Esophagus mucosa (tissue), 1 donor: Measurements from ENCODE around the gene SLC52A1. TPM values are rescaled to one million over a fixed set of nuclear protein-coding genes. Genes with fewer than 3 reads are reported as not detected.
"Not testable (repeated sequence)": the region's sequence is repeated elsewhere in the genome, so short reads cannot be mapped to it uniquely, and the experiment has no call there.

Source experiments
- ATAC-seq: fragments of 200-7000 bp; cut with Tn5 transposase; one replicate; pipeline ENCODE4 v1.9.1; 2020
- total RNA-seq: library from RNA; stranded (reverse); gene quantifications from one replicate; pipeline ENCODE4 v1.2.4, GENCODE V29; 2023
- donor health status: DM: yes; HTN: yes; CAD: no.

Gene SLC52A1
- 0.68 TPM for total RNA-seq

DNA sequence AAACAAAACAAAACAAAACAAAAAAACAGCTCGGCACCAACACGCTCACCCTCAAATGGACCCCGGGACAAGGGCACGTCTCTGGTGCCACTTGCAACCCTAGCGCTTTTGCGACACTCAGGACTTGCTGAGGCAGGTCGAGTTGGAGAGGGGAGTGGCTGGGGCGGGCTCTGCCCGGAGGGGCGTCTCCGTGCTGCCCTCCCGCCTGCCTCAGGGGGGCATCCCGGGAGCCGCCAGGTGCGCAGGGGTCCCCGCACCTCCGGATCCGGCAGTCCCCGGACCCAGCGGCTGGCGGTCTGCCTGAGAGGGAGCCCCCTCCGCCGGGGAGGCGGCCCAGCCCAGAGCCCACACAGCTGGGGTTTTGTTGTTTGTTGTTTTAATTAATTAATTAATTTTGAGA is at the start of gene SLC52A1:
TSS of gene SLC52A1 (minus strand) at position 112 of the 400 bp plus-strand sequence. CDS start 820 bp downstream, outside the sequence.
- peak; percentile 55 for ATAC-seq

DNA sequence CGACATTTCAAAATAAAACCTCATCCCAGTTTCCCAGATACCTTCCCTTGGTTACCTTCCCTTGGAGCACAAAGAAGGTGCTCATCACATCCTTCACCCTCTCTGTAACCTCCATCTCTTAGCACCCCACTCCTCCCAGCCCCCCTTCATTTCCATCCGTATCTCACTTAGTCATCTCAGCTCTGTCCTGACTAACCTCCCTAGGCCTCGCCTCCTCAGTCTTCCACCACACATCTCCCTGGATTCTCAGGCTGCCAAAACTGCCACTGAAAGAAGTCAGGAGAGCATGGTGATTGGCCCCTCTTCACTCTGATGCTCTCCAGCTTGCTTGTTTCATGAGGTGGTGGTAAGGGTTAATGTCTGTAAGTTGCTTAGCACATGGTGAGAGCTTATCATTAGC is 45.4 kb upstream of the SLC52A1 start:
- ATAC-seq = no peak

DNA sequence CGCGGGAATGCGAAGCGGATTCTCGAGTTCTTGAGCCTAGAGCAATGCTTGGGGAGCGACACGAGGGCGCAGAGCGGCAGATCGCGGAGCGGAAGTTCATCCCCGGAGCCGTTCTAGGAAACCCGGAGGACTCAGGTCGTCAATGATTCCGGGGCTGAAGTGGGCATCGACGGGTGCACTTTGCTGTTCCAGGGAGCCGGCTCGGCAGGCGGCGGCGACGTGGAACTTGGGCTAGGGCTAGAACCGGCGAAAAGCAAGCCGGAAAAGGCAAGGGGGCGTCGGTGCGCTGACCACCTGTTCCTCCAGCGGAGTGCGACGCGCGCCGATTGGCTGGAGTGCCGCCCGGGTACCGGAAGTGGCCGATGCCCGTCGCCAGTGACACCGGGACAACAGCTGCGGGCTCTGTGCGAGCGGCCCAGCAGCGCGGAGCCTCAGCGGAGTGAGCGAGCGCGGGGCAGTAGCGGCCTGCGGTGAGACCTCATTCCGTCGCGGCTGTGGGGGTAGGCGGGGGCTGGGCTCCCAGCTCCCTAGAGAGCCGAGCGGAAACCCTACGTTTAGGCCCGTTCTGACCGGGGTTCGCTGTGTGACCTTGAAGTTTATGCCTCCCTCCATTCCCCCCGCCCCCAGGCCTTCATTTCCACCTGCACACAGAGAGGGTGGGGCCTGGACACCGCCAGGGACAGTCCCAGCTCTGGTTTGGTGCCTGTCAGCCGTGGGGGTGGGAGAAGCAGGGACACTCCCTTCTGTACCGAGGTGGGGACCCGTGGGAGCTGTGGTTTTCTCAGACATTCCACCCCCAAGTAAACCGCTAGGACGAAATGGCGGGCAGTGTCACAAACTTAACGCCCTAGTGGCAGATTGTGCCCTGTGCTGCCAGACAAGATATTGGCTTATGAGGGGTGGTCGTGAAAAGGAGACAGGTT is 43.1 kb upstream of the SLC52A1 start, which contains the start of gene ZFP3:
TSS of gene ZFP3 (plus strand) at position 362 of the 923 bp plus-strand sequence. CDS start 13,038 bp downstream, outside the sequence.
- ATAC-seq = peak; percentile 92

DNA sequence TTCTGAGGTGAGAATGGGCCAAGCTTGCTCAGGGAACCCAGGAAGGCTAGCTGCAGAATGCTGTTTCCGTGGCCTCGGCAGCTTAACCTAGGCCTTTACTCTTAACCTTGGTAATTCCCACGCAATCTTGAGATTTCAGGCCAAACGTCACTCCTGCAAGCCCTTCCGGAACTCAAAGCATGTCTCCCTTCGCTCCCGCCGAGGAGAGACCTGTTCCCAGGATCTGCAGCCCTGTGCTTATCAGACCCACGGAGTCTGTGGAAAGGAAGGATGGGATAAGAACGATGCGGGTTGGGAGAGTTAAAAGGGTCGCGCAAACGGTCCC is 42.5 kb upstream of the SLC52A1 start:
- no peak for ATAC-seq

DNA sequence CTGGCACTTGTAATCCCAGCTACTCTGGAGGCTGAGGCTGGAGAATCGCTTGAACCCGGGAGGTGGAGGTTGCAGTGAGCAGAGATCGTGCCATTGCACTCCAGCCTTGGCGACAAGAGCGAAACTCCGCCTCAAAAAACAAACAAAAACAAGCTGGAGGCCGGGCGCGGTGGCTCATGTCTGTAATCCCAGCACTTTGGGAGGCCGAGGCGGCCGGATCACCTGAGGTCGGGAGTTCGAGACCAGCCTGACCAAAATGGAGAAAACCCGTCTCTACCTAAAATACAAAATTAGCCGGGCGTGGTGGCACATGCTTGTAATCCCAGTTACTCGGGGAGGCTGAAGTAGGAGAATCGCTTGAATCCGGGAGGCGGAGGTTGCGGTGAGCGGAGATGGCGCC is 42.0 kb upstream of the SLC52A1 start:
- not testable (repeated sequence) for ATAC-seq

DNA sequence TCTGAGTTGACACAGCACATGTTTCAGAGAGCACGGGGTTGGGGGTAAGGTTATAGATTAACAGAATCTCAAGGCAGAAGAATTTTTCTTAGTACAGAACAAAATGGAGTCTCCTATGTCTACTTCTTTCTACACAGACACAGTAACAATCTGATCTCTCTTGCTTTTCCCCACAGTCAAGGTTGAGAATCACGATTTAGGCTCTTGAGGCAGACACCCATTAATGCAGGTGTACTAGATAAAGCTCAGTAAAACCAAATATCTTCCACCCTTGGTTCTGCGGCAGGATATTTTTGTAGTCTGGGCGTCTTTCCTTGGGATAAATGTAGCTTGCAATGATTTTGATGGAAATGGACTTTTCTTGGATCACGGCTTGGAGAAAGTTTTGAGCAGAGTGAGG is 40.2 kb upstream of the SLC52A1 start:
- not testable (repeated sequence) for ATAC-seq

DNA sequence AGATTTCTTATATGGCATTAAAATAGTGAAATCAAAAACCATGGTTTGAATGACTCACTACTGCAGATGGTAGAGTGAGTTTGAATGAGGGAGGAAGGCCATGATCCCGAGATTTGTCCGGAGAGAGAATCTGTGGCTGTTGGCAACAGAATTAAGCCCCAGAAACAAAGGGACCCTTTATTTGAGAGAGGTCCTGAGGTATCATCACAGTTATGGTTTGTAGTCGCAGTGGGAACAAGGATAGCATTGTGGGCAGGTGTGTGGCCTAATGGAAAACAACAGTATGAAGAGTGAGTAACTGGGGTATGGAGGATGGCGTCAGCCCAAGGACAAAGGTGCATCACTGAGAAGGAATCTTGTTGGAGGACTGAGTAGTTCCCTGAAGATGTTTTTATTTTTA is 34.5 kb upstream of the SLC52A1 start:
- ATAC-seq = no peak

DNA sequence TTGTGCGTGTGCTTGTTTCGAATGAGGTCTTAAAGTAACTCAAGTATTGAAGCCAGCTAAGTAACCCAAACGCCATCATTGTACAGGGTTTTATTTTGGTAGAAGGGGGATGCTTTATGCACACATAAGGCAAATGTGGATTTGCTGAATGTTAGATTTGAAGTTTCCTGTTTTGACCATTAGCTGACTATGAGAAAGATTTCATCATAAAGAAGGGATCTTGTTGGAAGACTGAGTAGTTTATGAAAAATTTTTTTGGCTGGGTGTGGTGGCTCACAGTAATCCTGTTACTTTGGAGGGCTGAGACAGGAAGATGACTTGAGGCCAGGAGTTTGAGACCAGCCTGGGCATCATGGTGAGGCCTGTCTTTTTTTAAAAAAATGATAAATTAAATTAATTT is 33.0 kb upstream of the SLC52A1 start:
- no peak for ATAC-seq

DNA sequence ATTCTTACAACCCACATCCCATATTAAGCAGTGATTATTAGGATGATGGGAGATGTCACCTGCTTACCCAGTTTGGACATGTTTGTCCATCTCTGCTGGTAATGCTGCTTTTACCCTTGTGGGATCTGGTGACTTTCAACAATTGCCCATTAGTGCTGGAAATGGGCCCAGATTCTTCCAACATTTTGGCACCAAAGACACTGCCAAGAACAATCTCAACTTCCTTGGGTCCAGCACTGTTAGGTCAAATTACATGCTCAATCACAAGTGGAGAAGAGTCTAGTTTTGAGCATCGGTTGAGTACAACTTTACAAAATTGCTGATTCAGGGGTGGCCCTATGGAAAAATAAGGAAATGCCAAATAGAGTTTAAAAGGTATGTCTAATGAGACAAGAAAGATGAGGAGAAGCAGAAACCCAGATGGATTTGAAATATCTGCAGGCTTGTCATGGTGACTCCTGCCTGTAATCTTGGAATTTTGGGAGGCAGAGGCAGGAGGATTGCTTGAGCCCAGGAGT is 30.1 kb upstream of the SLC52A1 start:
- no peak for ATAC-seq

DNA sequence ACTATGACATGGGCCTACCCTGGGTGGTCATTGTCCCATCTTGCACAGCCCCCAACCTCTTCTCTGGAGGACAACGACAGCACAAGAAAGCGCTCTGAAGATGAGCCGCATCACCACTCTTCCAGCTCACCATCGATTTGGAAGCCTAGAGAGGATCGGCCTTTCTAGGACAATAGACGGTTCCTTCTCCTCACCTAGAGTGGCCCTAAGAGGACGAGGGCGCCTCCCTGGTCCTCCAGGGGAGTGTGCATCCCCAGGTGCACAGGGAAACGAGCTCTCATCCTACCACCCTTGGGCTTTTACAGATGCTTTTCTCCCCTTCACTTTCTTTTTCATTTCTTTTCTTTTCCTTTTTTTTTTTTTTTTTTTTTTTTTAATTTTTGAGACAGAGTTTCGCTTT is 20.3 kb upstream of the SLC52A1 start:
- no peak for ATAC-seq

DNA sequence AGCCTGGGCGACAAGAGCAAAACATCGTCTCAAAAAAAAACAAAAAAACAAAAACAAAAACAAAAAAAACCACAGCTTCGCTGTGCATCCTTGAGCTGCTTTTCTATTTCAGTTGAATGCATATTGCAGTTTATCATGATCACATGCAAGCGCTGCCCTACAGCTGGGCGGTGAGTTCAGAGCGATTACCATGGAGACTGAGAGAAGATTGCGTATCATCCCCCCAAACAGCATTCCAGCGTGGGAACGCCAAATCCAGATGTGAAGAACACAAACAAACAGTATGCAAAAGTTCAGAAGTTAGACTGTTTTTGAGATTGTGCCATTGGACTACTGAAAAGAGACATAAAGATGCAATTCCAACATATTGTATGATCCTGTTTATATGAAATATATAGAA is 15.1 kb upstream of the SLC52A1 start:
- no peak for ATAC-seq

DNA sequence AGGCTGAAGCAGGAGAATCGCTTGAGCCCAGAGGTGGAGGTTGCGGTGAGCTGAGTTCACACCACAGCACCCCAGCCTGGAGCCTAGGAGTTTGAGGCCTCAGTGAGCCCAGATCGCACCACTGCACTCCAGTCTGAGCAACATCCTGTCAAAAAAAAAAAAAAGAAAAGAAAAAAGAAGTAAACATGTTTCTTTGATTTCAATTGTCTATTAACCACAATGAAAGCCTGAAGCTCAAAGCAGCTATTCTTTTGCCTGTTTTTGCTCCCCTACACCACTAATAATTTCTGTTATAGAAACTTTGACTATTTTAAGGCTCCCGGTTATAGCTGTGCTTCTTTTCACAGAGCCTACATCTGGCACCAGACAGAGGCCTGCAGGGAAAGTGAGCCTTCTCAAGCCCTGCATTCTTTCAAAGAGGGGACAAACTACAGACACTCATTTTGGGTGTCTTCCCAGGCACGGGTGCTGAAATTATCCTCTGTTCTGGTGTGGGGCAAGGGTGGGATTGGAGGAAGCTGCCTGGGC is 14.2 kb upstream of the SLC52A1 start:
- ATAC-seq = peak; percentile 60

DNA sequence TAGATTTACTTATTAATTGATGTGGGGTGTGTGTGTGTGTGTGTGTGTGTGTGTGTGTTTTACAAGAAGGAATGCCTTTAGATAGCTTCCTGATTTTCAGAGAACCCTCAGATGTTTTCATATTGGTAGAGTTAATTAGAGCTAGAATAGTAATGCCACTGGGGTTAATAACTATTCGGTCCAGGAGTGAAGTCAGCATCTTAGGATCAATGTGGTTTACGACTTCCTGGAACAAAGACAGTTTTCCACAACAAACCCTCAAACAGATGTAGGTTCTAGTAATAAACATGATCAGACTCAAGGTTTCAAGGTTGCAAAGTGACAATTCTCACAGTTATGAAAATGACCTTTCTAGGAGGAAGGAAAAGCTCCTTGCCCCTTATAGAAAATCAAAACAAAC is 12.2 kb upstream of the SLC52A1 start:
- ATAC-seq = no peak

DNA sequence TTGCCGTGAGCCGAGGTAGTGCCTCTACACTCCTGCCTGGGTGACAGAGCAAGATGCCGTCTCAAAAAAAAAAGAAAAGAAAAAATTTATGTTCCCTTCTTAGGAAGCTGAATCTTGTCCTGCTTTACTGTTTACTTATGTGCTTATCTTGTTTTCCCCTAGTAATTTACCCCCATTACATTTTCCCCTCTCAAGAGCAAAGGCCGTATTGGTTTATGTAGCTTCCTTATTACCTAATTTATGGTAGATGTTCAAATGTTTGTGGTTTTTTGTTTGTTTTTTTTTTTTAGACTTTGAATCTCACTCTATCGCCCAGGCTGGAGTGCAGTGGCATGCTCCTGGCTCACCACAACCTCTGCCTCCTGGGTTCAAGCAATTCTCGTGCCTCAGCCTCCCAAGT is 10.3 kb upstream of the SLC52A1 start:
- no peak for ATAC-seq

DNA sequence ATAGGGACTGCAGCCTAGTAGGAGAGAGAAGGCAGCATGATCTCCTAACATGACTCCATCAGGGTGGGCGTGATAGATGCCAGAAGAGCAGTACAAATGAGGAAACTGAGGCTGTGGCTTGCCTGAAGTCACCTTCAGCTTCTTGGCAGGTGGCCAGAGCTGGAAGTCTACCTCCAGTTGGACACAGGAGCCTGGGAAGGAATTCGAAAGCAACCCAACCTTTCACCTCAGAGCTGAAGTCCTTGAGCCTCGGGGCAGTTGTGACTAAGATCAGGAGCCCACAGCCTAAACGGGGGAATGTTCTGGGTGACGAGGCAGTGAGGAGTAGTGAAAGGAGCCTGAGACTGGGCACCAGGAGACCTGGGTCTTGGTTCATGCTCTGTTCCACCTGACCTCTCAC is 9.4 kb upstream of the SLC52A1 start:
- no peak for ATAC-seq

DNA sequence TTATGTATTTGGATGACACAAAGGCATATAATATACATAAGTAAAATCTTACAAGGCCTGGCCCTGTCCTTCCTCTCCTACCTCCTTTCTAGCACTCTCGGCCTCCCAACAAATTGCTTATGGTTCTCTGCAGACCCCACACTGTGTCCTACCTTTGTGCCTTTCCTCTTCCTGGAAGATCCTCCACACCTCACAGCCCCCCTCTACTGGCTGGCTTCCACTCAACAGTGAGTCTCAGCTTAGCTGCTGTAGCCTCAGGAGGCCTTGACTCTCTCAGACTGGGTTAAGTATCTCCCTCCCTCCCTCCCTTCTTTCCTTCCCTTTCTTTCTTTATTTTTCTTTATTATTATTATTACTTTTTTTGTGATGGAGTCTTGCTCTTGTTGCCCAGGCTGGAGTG is 8.3 kb upstream of the SLC52A1 start:
- no peak for ATAC-seq

DNA sequence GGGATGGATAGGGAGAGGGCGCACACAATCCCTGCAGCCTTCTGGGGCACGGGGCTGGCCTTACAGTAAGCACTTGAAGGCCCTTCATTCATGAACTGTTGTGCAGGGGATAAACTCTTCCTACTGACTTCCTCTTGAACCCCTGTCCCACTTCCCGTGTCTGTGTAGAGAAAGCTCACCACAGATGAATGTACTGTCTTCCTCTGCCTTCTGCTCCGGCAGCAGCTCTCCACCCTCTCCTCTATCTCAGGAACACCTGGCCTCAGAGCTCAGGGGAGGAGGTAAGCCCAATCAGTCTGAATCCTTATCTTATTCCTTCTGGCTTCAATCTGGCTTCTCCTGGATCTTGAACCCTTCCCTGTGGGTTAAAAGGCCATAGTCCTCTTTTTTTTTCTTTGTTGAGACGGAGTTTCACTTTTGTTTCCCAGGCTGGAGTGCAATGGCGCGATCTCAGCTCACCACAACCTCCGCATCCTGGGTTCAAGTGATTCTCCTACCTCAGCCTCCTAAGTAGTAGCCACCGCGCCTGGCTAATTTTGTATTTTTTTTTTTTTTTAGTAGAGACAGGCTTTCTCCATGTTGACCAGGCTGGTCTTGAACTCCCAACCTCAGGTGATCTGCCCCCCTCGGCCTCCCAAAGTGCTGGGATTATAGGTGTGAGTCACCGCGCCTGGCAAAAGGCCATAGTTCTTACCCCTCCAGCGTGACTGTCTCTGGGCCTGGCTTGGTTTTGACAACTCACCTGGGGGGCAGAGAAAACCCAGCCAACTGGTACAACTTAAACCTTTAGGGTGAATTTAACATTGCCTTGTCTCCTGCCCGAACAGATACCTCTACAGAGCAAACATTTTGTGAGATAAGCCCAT is 7.2 kb upstream of the SLC52A1 start:
- peak; percentile 52 for ATAC-seq

DNA sequence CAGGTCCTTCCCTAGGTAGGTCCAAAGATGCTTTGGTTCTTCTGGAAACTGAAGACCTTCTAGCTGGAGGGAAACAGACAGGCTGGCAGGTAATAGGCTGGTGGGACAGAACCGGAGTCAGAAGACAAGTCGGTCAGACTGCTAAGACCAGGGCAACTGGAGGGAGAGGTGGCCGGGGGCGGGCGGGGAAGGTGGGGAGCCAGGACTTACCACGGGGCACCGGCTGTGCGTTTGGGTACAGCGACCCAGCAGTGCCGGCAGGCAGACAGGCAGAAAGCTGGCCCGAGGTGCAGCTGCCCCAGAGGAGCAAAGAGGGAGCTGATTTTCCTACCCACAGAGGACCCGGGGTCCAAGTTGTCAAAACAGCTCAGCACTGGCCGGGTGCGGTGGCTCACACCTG is 575 bp downstream of the SLC52A1 start:
- no peak for ATAC-seq

DNA sequence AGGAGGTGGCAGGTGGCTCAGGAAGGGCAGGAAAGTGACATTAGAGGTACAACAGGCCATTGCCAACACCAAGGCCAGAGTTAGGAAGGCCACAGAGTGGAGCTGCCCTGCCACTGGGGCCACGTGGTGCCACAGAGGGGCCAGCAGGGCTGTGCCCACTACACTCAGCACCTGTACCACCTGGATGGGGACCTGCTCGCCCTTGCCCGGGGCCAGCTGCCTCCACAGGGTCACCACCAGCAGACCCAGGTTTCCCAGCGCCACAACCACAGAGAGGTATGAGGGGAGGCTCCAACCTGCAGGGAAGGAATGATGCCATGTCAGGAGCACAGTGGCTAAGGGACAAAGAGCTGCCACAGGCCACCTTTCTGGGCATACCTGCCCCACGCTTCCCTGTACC is 1.2 kb downstream of the SLC52A1 start:
- ATAC-seq = peak; percentile 16

DNA sequence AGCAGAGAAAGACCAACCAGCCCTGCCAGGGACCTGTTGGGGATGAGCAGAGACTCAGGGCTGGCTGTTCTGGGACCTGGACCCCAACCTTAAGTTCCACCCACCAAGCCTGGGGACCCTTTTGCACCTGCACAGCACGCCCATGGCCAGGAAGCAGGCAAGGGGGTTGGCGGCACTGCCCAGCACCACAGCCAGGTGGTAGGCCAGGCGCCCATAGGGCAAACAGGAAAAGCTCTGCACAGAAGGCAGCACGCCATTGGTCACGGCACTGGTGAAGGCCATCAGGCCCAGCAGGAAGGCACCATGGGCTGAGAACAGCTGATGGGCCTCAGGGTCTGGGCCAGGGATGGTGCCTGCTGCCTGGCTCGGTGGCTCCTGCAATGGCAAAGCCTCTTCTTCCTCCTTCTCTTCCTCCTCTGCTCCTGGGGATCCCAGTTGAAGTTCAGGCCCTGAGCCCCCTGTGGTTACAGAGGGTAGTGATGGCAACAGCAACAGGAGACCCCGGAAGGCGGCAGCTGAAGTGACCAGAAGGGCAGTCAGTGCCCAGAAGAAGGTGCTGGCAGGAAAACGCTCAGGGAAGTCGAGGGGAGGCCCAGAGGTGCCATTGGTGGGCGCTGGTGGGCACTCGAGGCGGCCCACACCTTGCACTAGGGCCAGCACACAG is 1.7 kb downstream of the SLC52A1 start:
- ATAC-seq = no peak

DNA sequence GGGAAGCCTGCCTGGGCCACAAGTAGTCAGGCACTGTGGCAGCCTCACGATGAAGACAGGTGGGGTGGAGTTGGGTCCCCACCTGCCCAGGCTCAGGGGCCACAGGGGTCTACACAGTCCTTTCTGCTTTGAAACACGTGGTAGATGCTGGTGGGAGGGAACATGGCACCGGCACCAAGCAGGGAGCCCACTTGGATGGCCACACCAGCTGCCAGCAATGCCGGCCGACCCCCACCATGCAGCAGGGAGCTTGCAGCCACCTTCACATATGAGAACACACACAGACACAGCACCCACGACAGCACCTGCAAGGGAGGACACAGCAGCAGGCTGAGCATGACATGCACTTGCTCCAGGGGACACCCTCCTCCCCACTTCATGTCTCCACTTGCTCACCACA is 2.4 kb downstream of the SLC52A1 start:
- no peak for ATAC-seq

DNA sequence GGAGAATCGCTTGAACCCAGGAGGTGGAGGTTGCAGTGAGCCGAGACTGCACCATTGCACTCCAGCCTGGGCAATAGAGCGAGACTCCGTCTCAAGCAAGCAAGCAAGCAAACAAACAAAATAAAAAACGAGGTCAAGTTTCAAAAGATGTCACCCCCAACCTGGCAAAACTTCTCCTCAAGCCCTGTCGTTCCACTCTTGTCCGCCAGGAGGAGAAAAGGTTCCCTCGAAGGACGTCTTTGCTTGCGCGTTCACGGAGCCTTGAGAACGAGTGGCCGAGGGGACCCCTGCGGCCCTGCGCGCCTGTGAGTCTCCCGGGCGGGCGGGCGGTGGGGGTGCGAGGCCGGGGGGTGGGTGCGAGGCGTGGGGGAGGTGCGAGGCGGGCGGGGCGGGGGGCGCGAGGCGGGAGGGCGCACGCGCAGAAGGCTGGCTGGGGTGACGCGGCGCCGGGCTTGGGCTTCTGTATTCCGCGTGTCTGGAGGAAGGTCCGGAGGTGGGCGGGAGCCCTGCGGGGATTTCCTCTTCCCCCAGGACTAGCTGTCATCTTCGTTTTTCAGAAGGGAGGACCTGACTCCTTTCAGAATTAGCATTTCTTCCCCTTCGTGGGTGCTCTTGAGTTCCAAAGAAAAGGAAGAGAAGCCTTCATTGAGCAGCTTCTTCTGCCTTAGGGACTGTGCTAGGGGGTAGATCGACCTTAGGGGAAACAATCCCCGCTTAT is 3.7 kb downstream of the SLC52A1 start:
- ATAC-seq = peak; percentile 65
